Neural progenitor cell (in vitro differentiated cells): ENCODE data around the gene STX8. TPM values are rescaled to one million over a fixed set of nuclear protein-coding genes. Genes with fewer than 3 reads are reported as not detected.

Experiments used
- DNase-seq: peaks from one replicate; pipeline ENCODE4 v3.0.0-alpha.2; 2016; ENCODE audit warnings: low spot score
- H2AFZ ChIP-seq: fragments of 200-600 bp; sonication (generic); replicated peaks from 2 replicates; pipeline ENCODE4 v1.6.1; 2016; ENCODE audit warnings: antibody characterized with exemption
- H3F3A ChIP-seq: fragments of 200-600 bp; sonication (generic); 2 replicates; pipeline ENCODE4 v1.6.1; 2016; ENCODE audit warnings: antibody characterized with exemption, low read depth
- H3K27ac ChIP-seq: fragments of 200-600 bp; sonication (generic); 2 replicates; pipeline ENCODE4 v1.5.1; 2016; ENCODE audit warnings: mild to moderate bottlenecking
- H3K27me3 ChIP-seq: fragments of 200-600 bp; sonication (generic); 2 replicates; pipeline ENCODE4 v1.6.1; 2016; ENCODE audit warnings: mild to moderate bottlenecking, moderate library complexity
- H3K36me3 ChIP-seq: fragments of 200-600 bp; sonication (generic); 2 replicates; pipeline ENCODE4 v1.5.1; 2016
- H3K4me1 ChIP-seq: fragments of 200-600 bp; sonication (generic); 2 replicates; pipeline ENCODE4 v1.6.1; 2016; ENCODE audit warnings: mixed run types
- H3K4me2 ChIP-seq: fragments of 200-600 bp; sonication (generic); 2 replicates; pipeline ENCODE4 v1.6.1; 2016
- H3K4me3 ChIP-seq: fragments of 200-600 bp; sonication (generic); 2 replicates; pipeline ENCODE4 v1.5.1; 2016
- H3K79me2 ChIP-seq: fragments of 200-600 bp; sonication (generic); 2 replicates; pipeline ENCODE4 v1.6.1; 2016; ENCODE audit warnings: low read depth
- H3K9ac ChIP-seq: fragments of 200-600 bp; sonication (generic); 2 replicates; pipeline ENCODE4 v1.6.1; 2016
- H3K9me3 ChIP-seq: fragments of 200-600 bp; sonication (generic); 2 replicates; pipeline ENCODE4 v1.5.1; 2016; ENCODE audit warnings: low read depth
- H4K20me1 ChIP-seq: fragments of 200-600 bp; sonication (generic); 2 replicates; pipeline ENCODE4 v1.6.1; 2016; ENCODE audit warnings: low read depth
- H3K27ac Mint-ChIP-seq: 3 replicates; pipeline ENCODE4 v1.8.0; 2021; ENCODE audit warnings: mixed read lengths
- H3K27me3 Mint-ChIP-seq: 2 replicates; pipeline ENCODE4 v1.8.0; 2022; ENCODE audit warnings: low read depth, mild to moderate bottlenecking, inconsistent platforms, moderate library complexity, mixed read lengths; ENCODE audit not compliant: insufficient read depth
- H3K36me3 Mint-ChIP-seq: 3 replicates; pipeline ENCODE4 v1.8.0; 2021; ENCODE audit warnings: mixed read lengths
- H3K4me1 Mint-ChIP-seq: 3 replicates; pipeline ENCODE4 v1.8.0; 2021; ENCODE audit warnings: mixed read lengths
- H3K4me3 Mint-ChIP-seq: 3 replicates; pipeline ENCODE4 v1.8.0; 2021; ENCODE audit warnings: mild to moderate bottlenecking, moderate library complexity, mixed read lengths
- H3K9me3 Mint-ChIP-seq: 3 replicates; pipeline ENCODE4 v1.8.0; 2020; ENCODE audit warnings: mixed read lengths
- CTCF ChIP-seq: fragments of 200-600 bp; sonication (generic); IDR thresholded peaks from 2 replicates; pipeline ENCODE4 v1.5.1; 2017; ENCODE audit warnings: antibody characterized with exemption, mild to moderate bottlenecking
- EZH2 ChIP-seq: fragments of 200-600 bp; sonication (generic); IDR thresholded peaks from 2 replicates; pipeline ENCODE4 v1.6.1; 2017; ENCODE audit warnings: antibody characterized with exemption, mild to moderate bottlenecking, moderate library complexity
- EZH2phosphoT487 ChIP-seq: fragments of 200-600 bp; sonication (generic); IDR thresholded peaks from 2 replicates; pipeline ENCODE4 v1.6.1; 2017; ENCODE audit warnings: antibody characterized with exemption
- total RNA-seq: library from RNA; depleted of rRNA; stranded (reverse); fragments of >200 nt; gene quantifications from 2 replicates; pipeline ENCODE4 v1.2.3, GENCODE V29; 2015; ENCODE audit warnings: low replicate concordance

Gene STX8
- total RNA-seq, 1 donor from 2014 or later = 79.7 TPM

GRCh38 chr17:9239793-9240658 lies 335.6 kb downstream of the STX8 start:
- H2AFZ ChIP-seq = no peak overlapping the region

GRCh38 chr17:9239246-9239792 lies 336.3 kb downstream of the STX8 start:
- peak overlapping the region; percentile 93 for H3K4me2 ChIP-seq
- Mint-ChIP-seq H3K4me3 (peak overlapping the region; percentile 73), H3K4me1 (peaks cover 37% of the 10 kb centered on the region), H3K36me3 (no peaks in the 10 kb centered on the region), H3K9me3 (no peaks in the 10 kb centered on the region), H3K27me3 (peaks cover 18% of the 10 kb centered on the region), H3K27ac (no peak overlapping the region)
- peaks cover 45% of the 10 kb centered on the region for H3K27me3 ChIP-seq
- peaks cover 46% of the 10 kb centered on the region for H4K20me1 ChIP-seq
- TF ChIP-seq EZH2phosphoT487 (no peak), CTCF (no peak), EZH2 (no peak)
- no peaks in the 10 kb centered on the region for H3K36me3 ChIP-seq
- no peaks in the 10 kb centered on the region for H3K79me2 ChIP-seq
- H2AFZ ChIP-seq = no peak overlapping the region
- peaks cover 4% of the 10 kb centered on the region for H3F3A ChIP-seq
- H3K9ac ChIP-seq = no peak overlapping the region
- H3K9me3 ChIP-seq = no peaks in the 10 kb centered on the region
- no peak overlapping the region for H3K27ac ChIP-seq
- peaks cover 4% of the 10 kb centered on the region for H3K4me1 ChIP-seq
- DNase-seq = no peak
- peak overlapping the region; percentile 40 for H3K4me3 ChIP-seq

More at GRCh38 chr17:9239793-9240658, 335.6 kb downstream of the STX8 start:
- peak overlapping the region; percentile 93 for H3K4me2 ChIP-seq
- H3K36me3 Mint-ChIP-seq = no peaks in the 10 kb centered on the region
- H3K27ac Mint-ChIP-seq = no peak overlapping the region
- H3K9me3 ChIP-seq = no peaks in the 10 kb centered on the region
- H3F3A ChIP-seq = peaks cover 4% of the 10 kb centered on the region
- no peak overlapping the region for H3K27ac ChIP-seq
- peaks cover 45% of the 10 kb centered on the region for H3K27me3 ChIP-seq
- DNase-seq = peak; percentile 74
- peaks cover 4% of the 10 kb centered on the region for H3K4me1 ChIP-seq
- no peaks in the 10 kb centered on the region for H3K9me3 Mint-ChIP-seq
- H3K27me3 Mint-ChIP-seq = peaks cover 18% of the 10 kb centered on the region
- peaks cover 37% of the 10 kb centered on the region for H3K4me1 Mint-ChIP-seq
- TF ChIP-seq EZH2phosphoT487 (peak; percentile 15), CTCF (no peak)
- no peaks in the 10 kb centered on the region for H3K79me2 ChIP-seq
- no peak overlapping the region for H3K9ac ChIP-seq
- H3K4me3 Mint-ChIP-seq = peak overlapping the region; percentile 73
- peaks cover 52% of the 10 kb centered on the region for H4K20me1 ChIP-seq
- H3K4me3 ChIP-seq = peak overlapping the region; percentile 59
- H3K36me3 ChIP-seq = no peaks in the 10 kb centered on the region

GRCh38 chr17:9238340-9239245 lies 337.0 kb downstream of the STX8 start:
- H3K4me1 ChIP-seq = peaks cover 4% of the 10 kb centered on the region
- H3K4me2 ChIP-seq = no peak overlapping the region
- H4K20me1 ChIP-seq = peaks cover 45% of the 10 kb centered on the region
- no peak for DNase-seq
- no peak overlapping the region for H2AFZ ChIP-seq
- no peak overlapping the region for H3K9ac ChIP-seq
- H3K27me3 ChIP-seq = peaks cover 45% of the 10 kb centered on the region
- H3K27ac Mint-ChIP-seq = peak overlapping the region; percentile 91
- H3K27me3 Mint-ChIP-seq = peaks cover 18% of the 10 kb centered on the region
- H3K79me2 ChIP-seq = no peaks in the 10 kb centered on the region
- no peaks in the 10 kb centered on the region for H3K9me3 Mint-ChIP-seq
- no peaks in the 10 kb centered on the region for H3K9me3 ChIP-seq
- H3K4me1 Mint-ChIP-seq = peaks cover 37% of the 10 kb centered on the region
- no peaks in the 10 kb centered on the region for H3K36me3 Mint-ChIP-seq
- H3K36me3 ChIP-seq = no peaks in the 10 kb centered on the region
- TF ChIP-seq EZH2 (no peak), CTCF (no peak), EZH2phosphoT487 (no peak)
- peak overlapping the region; percentile 75 for H3K4me3 Mint-ChIP-seq
- H3K27ac ChIP-seq = no peak overlapping the region
- H3K4me3 ChIP-seq = no peak overlapping the region
- H3F3A ChIP-seq = peaks cover 4% of the 10 kb centered on the region
